IPS-15b (cell line): ENCODE data around the gene NDRG3.

Experiments
- H3K27me3 ChIP-seq: one replicate; pipeline ENCODE4 v1.6.1; 2013; ENCODE audit warnings: low read length; ENCODE audit not compliant: control insufficient read depth, insufficient read depth
- H3K36me3 ChIP-seq: one replicate; pipeline ENCODE4 v1.6.1; 2013; ENCODE audit warnings: low read length; ENCODE audit not compliant: control insufficient read depth, insufficient read depth
- H3K4me1 ChIP-seq: one replicate; pipeline ENCODE4 v1.6.1; 2013; ENCODE audit warnings: mild to moderate bottlenecking, low read length; ENCODE audit not compliant: control insufficient read depth, insufficient read depth
- H3K4me3 ChIP-seq: one replicate; pipeline ENCODE4 v1.5.1; 2013; ENCODE audit warnings: low read depth, low read length
- H3K9ac ChIP-seq: one replicate; pipeline ENCODE4 v1.6.1; 2013; ENCODE audit warnings: low read depth, mild to moderate bottlenecking, low read length
- H3K9me3 ChIP-seq: one replicate; pipeline ENCODE4 v1.6.1; 2013; ENCODE audit warnings: mild to moderate bottlenecking, low read length; ENCODE audit not compliant: control insufficient read depth, insufficient read depth

The NDRG3 gene

DNA sequence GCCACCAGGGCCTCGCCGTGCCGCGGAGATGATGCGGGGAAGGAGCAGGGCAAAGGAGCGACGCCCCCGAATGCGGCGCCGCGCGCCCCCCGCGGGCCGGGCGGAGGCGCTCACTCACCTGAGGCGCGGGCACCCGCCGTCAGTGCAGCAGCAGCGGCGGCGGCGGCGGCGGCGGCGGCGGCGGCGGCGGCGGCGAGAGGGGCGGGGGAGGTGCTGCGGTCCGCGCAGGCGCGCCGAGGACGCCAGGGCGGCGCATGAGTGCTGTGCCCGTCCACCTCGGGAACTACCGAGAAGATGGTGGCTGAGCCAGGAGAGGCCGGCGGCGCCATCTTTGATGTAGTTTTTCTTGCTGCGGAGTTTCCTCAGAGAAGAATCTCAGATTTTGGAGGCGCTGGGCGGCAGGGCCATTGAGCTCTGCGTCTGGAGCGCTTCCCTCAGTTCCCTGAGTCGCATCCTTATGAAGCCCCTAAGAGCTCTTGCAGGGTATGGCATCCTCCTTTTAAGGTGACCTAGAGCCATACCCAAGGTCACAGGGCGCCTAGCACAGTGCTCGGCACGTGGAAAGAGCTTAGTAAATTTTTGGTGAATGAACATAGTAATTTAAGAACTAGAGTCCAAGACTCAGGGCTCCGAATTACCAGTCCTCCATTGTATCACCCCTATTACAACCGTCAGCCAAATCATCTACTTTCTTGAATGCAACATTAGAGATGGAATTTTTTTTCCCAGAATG is at the start of gene NDRG3:
TSS of gene NDRG3 (minus strand) at position 164 of the 733 bp plus-strand sequence. CDS start 24,355 bp downstream, outside the sequence.
- Histone ChIP-seq H3K4me3 (peak within 1 kb of the TSS; percentile 88), H3K36me3 (no peaks in the 10 kb centered on the region), H3K4me1 (no peaks in the 10 kb centered on the region), H3K9me3 (no peaks in the 10 kb centered on the region), H3K9ac (peak within 1 kb of the TSS; percentile 71), H3K27me3 (no peaks in the 10 kb centered on the region)

DNA sequence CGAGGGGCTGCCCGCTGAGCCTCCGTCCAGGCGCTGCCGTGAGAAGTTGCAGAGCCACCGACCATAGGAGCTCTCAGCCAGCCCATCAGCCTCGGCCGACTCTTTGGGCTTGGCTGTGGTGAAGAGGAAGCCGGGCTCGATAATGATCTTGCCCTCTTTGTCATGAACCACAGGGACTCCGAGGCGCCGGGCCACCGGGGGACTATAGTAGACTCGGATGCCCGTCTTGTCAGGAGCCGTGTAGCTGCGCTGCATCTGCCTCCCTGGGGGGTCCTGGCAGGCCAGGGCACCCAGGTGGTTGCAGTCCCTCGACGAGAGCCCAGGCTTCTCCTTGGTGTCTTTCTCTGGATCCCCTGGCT is 48.2 kb upstream of the NDRG3 start:
- H3K36me3 ChIP-seq: peaks cover 27% of the 10 kb centered on the region
- no peaks in the 10 kb centered on the region for H3K27me3 ChIP-seq
- H3K4me3 ChIP-seq: no peak overlapping the region

DNA sequence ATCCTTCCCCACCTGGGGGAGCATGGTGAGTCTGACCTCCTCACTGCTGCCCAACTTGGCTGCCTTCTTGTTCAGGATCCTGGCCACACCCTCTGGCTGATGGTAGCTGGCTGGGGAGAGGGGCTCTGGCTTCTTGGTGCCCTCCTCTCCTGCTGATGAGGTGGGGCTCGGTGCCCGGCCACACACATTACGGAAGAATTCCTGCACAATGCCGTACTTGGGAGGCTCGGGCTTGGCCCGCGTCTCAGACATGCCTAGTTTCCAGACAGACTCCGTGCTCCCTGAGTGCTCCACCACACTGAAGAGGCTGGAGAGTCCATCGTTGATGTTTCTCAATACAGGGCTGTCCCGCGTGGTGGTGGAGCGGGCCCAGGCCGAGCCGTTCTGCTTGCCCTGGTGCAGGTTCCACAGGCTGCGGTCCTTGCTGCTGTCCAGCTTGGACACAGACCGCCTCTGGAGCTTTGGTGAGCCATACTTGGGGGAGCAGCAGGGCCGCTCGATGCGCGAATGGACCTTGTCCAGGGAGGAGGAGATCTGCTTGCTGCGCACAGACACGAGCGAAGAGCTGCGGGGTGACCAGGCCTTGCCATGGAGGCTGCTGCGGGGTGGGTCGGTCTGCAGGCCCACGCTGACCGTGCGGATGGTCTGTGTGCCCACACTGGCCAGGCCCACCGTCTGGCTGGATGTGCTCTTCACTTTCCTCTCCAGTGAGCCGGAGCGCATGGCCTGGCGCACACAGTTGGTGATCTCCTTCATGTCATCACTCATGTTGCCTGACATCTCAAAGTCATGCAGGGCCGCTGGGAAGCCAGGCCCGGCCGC is 47.6 kb upstream of the NDRG3 start:
- H3K36me3 ChIP-seq: peaks cover 27% of the 10 kb centered on the region

More for the DNA sequence above, 48.2 kb upstream of the NDRG3 start:
- Histone ChIP-seq H3K4me1 (no peaks in the 10 kb centered on the region), H3K9ac (no peak overlapping the region), H3K9me3 (no peaks in the 10 kb centered on the region)

DNA sequence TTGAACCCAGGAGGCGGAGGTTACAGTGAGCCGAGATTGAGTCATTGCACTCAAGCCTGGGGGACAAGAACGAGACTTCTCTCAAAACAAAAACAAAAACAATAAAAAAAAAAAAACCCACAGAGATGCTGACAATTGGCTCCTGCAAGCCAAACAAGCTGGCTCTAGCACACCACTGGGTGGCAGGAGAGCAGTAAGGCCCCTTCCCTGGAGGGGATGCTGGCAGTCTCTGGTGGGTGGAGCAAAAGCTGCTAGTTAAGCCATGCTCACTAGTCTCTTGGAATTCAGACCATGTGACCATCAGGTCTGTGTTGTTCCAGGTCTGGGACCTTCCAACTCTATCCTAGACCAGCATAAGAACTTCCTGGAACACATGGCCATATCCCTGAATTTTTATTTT is 46.5 kb upstream of the NDRG3 start:
- no peak overlapping the region for H3K4me3 ChIP-seq
- no peaks in the 10 kb centered on the region for H3K27me3 ChIP-seq
- H3K9ac ChIP-seq: no peak overlapping the region
- no peaks in the 10 kb centered on the region for H3K4me1 ChIP-seq
- H3K9me3 ChIP-seq: no peaks in the 10 kb centered on the region
- peaks cover 19% of the 10 kb centered on the region for H3K36me3 ChIP-seq

More for the DNA sequence above, 47.6 kb upstream of the NDRG3 start:
- H3K4me1 ChIP-seq: no peaks in the 10 kb centered on the region
- no peak overlapping the region for H3K4me3 ChIP-seq
- H3K9ac ChIP-seq: no peak overlapping the region
- no peaks in the 10 kb centered on the region for H3K27me3 ChIP-seq
- no peaks in the 10 kb centered on the region for H3K9me3 ChIP-seq

DNA sequence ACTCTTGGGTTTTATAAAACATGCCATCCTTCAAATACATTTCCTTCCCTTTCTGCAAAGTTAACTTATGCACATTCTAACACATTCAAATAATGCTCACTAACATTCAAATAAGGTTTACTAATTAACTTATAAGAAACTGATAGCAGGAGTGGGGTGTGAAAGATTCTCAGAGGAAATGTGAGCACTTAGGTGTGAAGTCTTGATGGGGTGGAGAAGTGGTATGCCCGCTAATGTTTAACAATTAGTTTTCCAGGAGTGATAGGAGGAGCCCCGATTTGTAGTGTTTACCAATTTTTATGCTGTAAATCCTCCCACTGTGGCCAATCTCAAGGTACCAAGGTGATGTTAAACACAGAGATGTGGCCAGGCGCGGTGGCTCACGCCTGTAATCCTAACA is 46.0 kb upstream of the NDRG3 start:
- Histone ChIP-seq H3K27me3 (no peaks in the 10 kb centered on the region), H3K4me1 (no peaks in the 10 kb centered on the region), H3K4me3 (no peak overlapping the region), H3K9ac (no peak overlapping the region), H3K36me3 (peaks cover 15% of the 10 kb centered on the region), H3K9me3 (no peaks in the 10 kb centered on the region)

DNA sequence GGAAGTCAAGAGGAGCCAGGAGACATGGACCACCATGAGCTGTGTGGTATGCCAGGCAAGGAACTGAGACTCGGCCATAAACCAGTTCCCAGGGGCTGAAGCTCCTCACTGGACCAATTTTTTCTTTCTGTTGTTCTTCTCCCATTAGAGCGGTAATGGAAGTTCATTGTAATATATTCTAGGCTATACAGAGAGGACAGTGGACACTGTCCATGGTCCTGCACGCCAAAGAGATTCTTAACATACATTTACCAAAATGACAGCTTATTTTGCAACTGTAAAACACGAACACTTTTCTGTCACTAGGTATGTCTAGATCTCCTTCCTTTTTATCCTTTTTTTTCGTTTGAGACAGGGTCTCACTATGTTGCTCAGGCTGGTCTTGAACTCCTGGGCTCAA is 40.8 kb upstream of the NDRG3 start:
- no peaks in the 10 kb centered on the region for H3K4me1 ChIP-seq
- no peaks in the 10 kb centered on the region for H3K27me3 ChIP-seq
- no peak overlapping the region for H3K4me3 ChIP-seq
- H3K9ac ChIP-seq: no peak overlapping the region
- H3K36me3 ChIP-seq: peaks cover 21% of the 10 kb centered on the region
- H3K9me3 ChIP-seq: no peaks in the 10 kb centered on the region

DNA sequence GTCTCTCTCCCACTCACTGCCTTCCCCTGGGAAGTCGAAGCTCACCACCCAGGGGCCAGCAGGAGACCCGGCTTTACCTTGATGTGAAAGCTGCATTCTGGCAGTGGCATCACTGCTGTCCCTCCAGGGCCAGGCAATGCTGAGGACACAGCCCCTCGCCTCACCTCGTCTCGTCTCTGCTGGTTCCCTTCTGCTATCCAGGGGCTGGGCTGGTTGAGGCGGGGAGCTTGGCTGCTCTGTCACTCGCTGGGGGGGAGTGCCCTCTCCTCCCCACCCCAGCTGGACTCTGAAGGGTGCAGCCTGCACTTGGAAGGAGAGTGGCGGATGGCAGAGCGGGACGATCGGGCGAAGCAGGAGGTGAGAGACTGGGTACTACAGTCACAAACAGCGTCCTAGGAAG is 40.4 kb upstream of the NDRG3 start:
- Histone ChIP-seq H3K4me3 (no peak overlapping the region), H3K9me3 (no peaks in the 10 kb centered on the region), H3K27me3 (no peaks in the 10 kb centered on the region), H3K4me1 (no peaks in the 10 kb centered on the region), H3K36me3 (peaks cover 19% of the 10 kb centered on the region), H3K9ac (no peak overlapping the region)

DNA sequence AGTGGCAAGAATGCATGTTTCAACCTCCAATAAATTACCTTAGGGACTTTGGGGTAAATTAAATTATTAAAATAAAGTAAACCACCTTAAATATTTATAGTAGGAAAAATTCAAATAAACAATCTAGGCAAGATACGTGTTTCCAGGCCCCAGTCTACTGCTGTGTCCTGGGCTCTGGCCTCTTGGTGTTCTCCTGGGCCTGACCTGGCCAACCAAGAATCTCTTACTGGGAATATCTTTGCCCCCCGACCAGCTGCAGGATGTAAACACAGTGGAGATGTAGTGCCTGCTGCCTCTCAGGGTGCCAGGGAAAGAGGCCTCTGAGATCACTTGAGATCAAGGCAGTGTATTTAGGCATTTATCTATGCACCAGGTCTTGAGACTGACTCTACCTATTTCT is 39.4 kb upstream of the NDRG3 start:
- no peaks in the 10 kb centered on the region for H3K9me3 ChIP-seq
- peaks cover 19% of the 10 kb centered on the region for H3K36me3 ChIP-seq
- no peak overlapping the region for H3K4me3 ChIP-seq

DNA sequence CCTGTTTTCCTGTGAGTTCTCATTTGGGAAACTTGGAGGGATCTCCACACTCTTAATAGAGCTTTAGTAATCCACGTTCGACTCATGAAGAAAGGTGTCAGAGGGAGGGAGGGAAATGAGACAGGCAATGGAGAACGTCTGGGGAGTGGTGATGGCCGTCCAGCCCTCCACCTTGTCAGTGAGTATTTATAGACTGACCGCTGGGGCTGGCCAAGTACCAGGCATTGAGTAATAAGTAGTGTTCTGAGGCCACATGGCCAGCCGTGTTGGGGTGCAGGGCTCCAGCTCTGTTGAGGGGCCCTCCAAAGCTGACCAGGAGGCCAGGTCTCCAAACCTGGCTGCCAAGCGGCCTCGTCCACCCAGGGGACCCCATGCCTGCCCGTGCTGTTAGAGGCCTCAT is 39.0 kb upstream of the NDRG3 start:
- H3K4me1 ChIP-seq: no peaks in the 10 kb centered on the region
- no peak overlapping the region for H3K9ac ChIP-seq
- H3K27me3 ChIP-seq: no peaks in the 10 kb centered on the region
- H3K4me3 ChIP-seq: no peak overlapping the region
- H3K36me3 ChIP-seq: peaks cover 19% of the 10 kb centered on the region
- no peaks in the 10 kb centered on the region for H3K9me3 ChIP-seq

More for the DNA sequence above, 39.4 kb upstream of the NDRG3 start:
- Histone ChIP-seq H3K27me3 (no peaks in the 10 kb centered on the region), H3K4me1 (no peaks in the 10 kb centered on the region), H3K9ac (no peak overlapping the region)

DNA sequence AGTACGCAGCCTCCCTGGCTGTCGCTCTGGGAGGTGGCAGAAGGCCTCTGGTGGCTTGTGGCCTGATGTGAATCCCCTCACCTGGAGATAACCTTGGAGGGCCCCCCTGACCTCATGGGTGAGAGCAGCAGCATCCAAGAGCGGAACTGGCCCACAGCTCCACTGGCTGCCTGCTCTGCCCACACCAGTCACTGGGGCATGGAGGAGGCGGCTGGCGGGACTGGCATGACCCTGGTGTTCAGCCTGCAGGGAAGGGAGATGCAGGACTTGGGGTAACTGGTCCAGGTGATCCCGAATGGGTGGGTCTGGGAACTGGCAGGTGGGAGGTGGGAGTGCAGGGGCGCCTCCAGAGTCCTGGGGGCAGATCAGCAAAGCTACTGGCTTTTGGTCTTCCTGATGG is 38.2 kb upstream of the NDRG3 start:
- no peaks in the 10 kb centered on the region for H3K9me3 ChIP-seq
- peaks cover 19% of the 10 kb centered on the region for H3K36me3 ChIP-seq
- H3K9ac ChIP-seq: no peak overlapping the region
- no peaks in the 10 kb centered on the region for H3K27me3 ChIP-seq
- H3K4me1 ChIP-seq: no peaks in the 10 kb centered on the region
- H3K4me3 ChIP-seq: no peak overlapping the region

DNA sequence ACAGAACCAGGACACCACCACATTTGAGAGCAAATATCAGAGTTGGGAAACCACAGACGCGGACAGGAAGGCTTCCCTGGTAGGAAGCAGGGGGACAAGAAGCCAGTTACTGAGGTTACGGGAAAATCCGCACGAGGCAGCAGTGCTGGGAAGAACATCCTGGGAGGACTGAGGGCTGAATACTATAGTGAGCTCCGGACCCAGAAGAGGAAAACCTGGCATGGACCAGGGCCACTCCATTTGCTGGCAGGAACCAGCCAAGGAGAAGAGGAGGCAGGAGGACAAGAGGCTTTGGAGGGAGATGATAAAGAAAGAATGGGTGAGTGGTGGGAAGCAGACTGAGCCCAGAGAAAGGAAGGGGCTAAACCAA is 33.8 kb upstream of the NDRG3 start:
- peaks cover 3% of the 10 kb centered on the region for H3K4me1 ChIP-seq
- no peak overlapping the region for H3K4me3 ChIP-seq
- no peak overlapping the region for H3K9ac ChIP-seq
- no peaks in the 10 kb centered on the region for H3K27me3 ChIP-seq
- H3K9me3 ChIP-seq: no peaks in the 10 kb centered on the region
- H3K36me3 ChIP-seq: peaks cover 3% of the 10 kb centered on the region
